ENCODE data around the gene B4GALNT3. TPM values are rescaled to one million over a fixed set of nuclear protein-coding genes. Genes with fewer than 3 reads are reported as not detected.
A peak's percentile ranks its signal among the peaks of the same experiment; 100 is the strongest.

The B4GALNT3 gene
- total RNA-seq (2014; rRNA removed; shearing (Covaris generic)) (15.8 and 31.3 TPM in 2 replicates), polyA plus RNA-seq (2016; fragmentation: Nextera tagmentation; extraction: Ambion mirVana) (2.8 and 3.1 TPM in 2 replicates)
- long read RNA-seq, partial matches to known transcripts: 0 of 2 reads
- long read RNA-seq, other reads (novel, unspliced or antisense): 2 of 2 reads

DNA sequence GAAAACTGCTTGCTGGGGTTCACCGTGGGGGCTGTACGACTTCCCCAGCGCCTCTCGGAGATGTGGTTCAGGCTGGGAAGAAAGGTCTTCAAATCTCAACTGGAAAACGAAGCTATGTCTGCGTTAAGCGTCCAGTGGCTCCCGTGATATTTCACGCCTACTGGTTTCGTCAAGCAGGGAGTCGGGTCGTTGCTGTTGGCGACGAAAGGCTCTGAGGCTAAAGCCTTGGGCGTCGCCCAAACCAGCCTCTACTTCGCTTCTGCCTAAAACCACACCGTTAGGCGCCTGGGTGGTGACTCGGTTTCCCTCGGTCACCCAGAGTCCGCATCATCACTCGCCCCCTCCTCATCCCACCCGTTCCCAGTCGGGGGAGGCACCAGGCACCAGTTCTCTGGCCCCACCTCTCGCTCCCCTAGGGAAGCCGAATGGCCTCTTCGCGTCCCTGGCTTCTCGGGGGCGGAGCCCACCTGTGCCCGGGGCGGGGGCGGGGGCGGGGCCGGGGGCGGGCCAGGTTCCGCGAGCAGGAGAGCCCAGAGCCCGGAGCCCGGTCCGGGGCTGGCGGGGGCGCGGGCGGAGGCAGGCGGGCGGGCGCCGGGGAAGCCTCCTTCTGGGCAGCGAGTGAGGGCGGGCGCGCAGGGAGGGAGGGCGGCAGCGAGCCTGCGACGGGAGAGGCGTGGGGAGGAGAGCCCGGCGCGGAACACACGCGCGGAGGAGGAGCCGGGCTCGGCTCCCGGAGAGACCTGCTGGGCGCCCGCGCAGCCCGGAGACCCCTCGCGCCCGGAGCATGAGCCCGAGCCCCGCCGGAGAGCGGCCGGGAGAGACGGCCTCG is at the start of gene B4GALNT3:
Gene B4GALNT3, plus strand, starts transcription at position 510 of the 829 bp plus-strand sequence. CDS start 438 bp downstream, outside the sequence.
- Histone ChIP-seq H3K27me3 (ENCODE audit: insufficient read depth) (peaks cover 48% of the 10 kb centered on the region), H3K4me1 (ENCODE audit: insufficient read depth) (0 out of 2 replicates have a peak, but pooled peaks cover 5% of the 10 kb centered on the region), H3K27ac (ENCODE audit: low read depth) (no peak within 1 kb of the TSS), H3K9me2 (ENCODE audit: insufficient read depth) (no peaks in the 10 kb centered on the region), H4K20me1 (replicated peaks; ENCODE audit: insufficient read depth) (peaks cover 24% of the 10 kb centered on the region), H3K79me2 (replicated peaks; ENCODE audit: insufficient read depth) (no peaks in the 10 kb centered on the region), H3K4me3 (peak within 1 kb of the TSS; percentile 68), H2AFZ (peak within 1 kb of the TSS; percentile 99), H3F3A (replicated peaks; ENCODE audit: low read depth) (peaks cover 7% of the 10 kb centered on the region; the same call in 1 of the 2 replicates), H3K36me3 (ENCODE audit: insufficient read depth) (no peaks in the 10 kb centered on the region), H3K4me2 (peak within 1 kb of the TSS; percentile 89)
- peak; percentile 81 for DNase-seq (ENCODE audit: low spot score)
- Mint-ChIP-seq H3K27ac (no peak within 1 kb of the TSS), H3K27me3 (ENCODE audit: insufficient read depth, low read depth, poor library complexity) (peaks cover 44% of the 10 kb centered on the region), H3K9me3 (no peaks in the 10 kb centered on the region; the same call in 2 of the 3 replicates), H3K4me3 (peak within 1 kb of the TSS; percentile 80), H3K4me1 (peaks cover 11% of the 10 kb centered on the region), H3K36me3 (ENCODE audit: low read depth) (no peaks in the 10 kb centered on the region; the same call in 1 of the 3 replicates)
- ATAC-seq: peak; percentile 80
- no peak for TF ChIP-seq ZNF331 (CRISPR knock-in tag; IDR thresholded peaks at IDR 0.05; ENCODE audit: low read depth)
- TF ChIP-seq POLR2AphosphoS5 (IDR thresholded peaks at IDR 0.05; ENCODE audit: low read depth): peak; percentile 44; the same call in 1 of the 2 replicates
- TF ChIP-seq EZH2phosphoT487 (IDR thresholded peaks at IDR 0.05; ENCODE audit: unreplicated experiment): no peak
- no peak for TF ChIP-seq STAT1 (IDR thresholded peaks at IDR 0.05; ENCODE audit: unreplicated experiment)
- no peak for TF ChIP-seq ZNF114 (CRISPR knock-in tag; IDR thresholded peaks at IDR 0.05)
- TF ChIP-seq CREB1 (CRISPR knock-in tag; IDR thresholded peaks at IDR 0.05; ENCODE audit: low read depth): peak; percentile 43

DNA sequence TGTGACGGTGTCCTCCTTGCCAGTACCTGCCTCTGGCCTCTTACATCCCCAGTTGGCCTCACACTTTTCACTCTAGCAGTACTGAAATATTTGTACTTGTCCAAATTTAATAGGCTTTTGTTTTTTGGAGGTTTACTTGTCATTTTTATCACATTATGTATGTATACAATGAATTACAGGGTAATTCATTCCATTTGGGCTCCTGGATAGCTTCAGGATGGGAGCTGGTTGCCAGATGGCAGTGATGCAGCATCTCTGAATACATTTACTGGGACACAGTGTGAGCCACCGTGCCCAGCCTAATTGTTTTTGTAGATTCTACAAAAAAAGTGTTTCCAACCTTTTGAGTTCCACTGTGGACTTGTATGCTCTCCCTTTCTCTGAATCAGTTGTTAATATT is 44.9 kb upstream of the B4GALNT3 start:
- Mint-ChIP-seq H3K4me3 (no peak overlapping the region), H3K27ac (no peak overlapping the region), H3K27me3 (ENCODE audit: insufficient read depth, low read depth, poor library complexity) (peaks cover 3% of the 10 kb centered on the region), H3K4me1 (no peaks in the 10 kb centered on the region), H3K9me3 (no peaks in the 10 kb centered on the region; the same call in 2 of the 3 replicates), H3K36me3 (ENCODE audit: low read depth) (peaks cover 74% of the 10 kb centered on the region)
- H3K4me3 ChIP-seq: no peak overlapping the region
- peaks cover 38% of the 10 kb centered on the region for H3K36me3 ChIP-seq (ENCODE audit: insufficient read depth)
- H3K79me2 ChIP-seq (replicated peaks; ENCODE audit: insufficient read depth): no peaks in the 10 kb centered on the region
- no peaks in the 10 kb centered on the region for H3K4me1 ChIP-seq (ENCODE audit: insufficient read depth)
- H3K27me3 ChIP-seq (ENCODE audit: insufficient read depth): no peaks in the 10 kb centered on the region
- H3K9me2 ChIP-seq (ENCODE audit: insufficient read depth): no peaks in the 10 kb centered on the region
- H4K20me1 ChIP-seq (replicated peaks; ENCODE audit: insufficient read depth): no peaks in the 10 kb centered on the region; the same call in 1 of the 2 replicates
- H3K27ac ChIP-seq (ENCODE audit: low read depth): no peak overlapping the region
- TF ChIP-seq EZH2phosphoT487 (IDR thresholded peaks at IDR 0.05; ENCODE audit: unreplicated experiment): peak; percentile 64
- TF ChIP-seq ZNF114 (CRISPR knock-in tag; IDR thresholded peaks at IDR 0.05): no peak
- no peak overlapping the region for H3K4me2 ChIP-seq
- DNase-seq (ENCODE audit: low spot score) (no peak), ATAC-seq (no peak)
- H2AFZ ChIP-seq: no peak overlapping the region
- H3F3A ChIP-seq (replicated peaks; ENCODE audit: low read depth): peaks cover 4% of the 10 kb centered on the region; the same call in 1 of the 2 replicates

- Histone ChIP-seq H3K4me1 (ENCODE audit: insufficient read depth) (no peaks in the 10 kb centered on the region), H3K4me2 (no peak overlapping the region), H2AFZ (no peak overlapping the region), H3F3A (replicated peaks; ENCODE audit: low read depth) (peaks cover 4% of the 10 kb centered on the region; the same call in 1 of the 2 replicates), H4K20me1 (replicated peaks; ENCODE audit: insufficient read depth) (no peaks in the 10 kb centered on the region; the same call in 1 of the 2 replicates), H3K9me2 (ENCODE audit: insufficient read depth) (no peaks in the 10 kb centered on the region), H3K79me2 (replicated peaks; ENCODE audit: insufficient read depth) (no peaks in the 10 kb centered on the region), H3K36me3 (ENCODE audit: insufficient read depth) (peaks cover 35% of the 10 kb centered on the region), H3K27me3 (ENCODE audit: insufficient read depth) (no peaks in the 10 kb centered on the region), H3K4me3 (no peak overlapping the region), H3K27ac (ENCODE audit: low read depth) (no peak overlapping the region)
- ATAC-seq (no peak), DNase-seq (ENCODE audit: low spot score) (no peak)
- Mint-ChIP-seq H3K4me3 (no peak overlapping the region), H3K4me1 (no peaks in the 10 kb centered on the region), H3K36me3 (ENCODE audit: low read depth) (peaks cover 60% of the 10 kb centered on the region), H3K27ac (no peak overlapping the region), H3K9me3 (no peaks in the 10 kb centered on the region; the same call in 2 of the 3 replicates), H3K27me3 (ENCODE audit: insufficient read depth, low read depth, poor library complexity) (no peaks in the 10 kb centered on the region)
- TF ChIP-seq ZNF331 (CRISPR knock-in tag; IDR thresholded peaks at IDR 0.05; ENCODE audit: low read depth) (no peak), EZH2 (IDR thresholded peaks at IDR 0.05; ENCODE audit: low read depth, unreplicated experiment) (no peak), JUNB (IDR thresholded peaks at IDR 0.05; ENCODE audit: unreplicated experiment) (no peak), ZNF114 (CRISPR knock-in tag; IDR thresholded peaks at IDR 0.05) (no peak), CTCF (conservative IDR thresholded peaks at IDR 0.05; ENCODE audit: low read depth in 2 of 2) (no peak), STAT1 (IDR thresholded peaks at IDR 0.05; ENCODE audit: unreplicated experiment) (no peak), CREB1 (CRISPR knock-in tag; IDR thresholded peaks at IDR 0.05; ENCODE audit: low read depth) (no peak)
- TF ChIP-seq, protein P1, sequence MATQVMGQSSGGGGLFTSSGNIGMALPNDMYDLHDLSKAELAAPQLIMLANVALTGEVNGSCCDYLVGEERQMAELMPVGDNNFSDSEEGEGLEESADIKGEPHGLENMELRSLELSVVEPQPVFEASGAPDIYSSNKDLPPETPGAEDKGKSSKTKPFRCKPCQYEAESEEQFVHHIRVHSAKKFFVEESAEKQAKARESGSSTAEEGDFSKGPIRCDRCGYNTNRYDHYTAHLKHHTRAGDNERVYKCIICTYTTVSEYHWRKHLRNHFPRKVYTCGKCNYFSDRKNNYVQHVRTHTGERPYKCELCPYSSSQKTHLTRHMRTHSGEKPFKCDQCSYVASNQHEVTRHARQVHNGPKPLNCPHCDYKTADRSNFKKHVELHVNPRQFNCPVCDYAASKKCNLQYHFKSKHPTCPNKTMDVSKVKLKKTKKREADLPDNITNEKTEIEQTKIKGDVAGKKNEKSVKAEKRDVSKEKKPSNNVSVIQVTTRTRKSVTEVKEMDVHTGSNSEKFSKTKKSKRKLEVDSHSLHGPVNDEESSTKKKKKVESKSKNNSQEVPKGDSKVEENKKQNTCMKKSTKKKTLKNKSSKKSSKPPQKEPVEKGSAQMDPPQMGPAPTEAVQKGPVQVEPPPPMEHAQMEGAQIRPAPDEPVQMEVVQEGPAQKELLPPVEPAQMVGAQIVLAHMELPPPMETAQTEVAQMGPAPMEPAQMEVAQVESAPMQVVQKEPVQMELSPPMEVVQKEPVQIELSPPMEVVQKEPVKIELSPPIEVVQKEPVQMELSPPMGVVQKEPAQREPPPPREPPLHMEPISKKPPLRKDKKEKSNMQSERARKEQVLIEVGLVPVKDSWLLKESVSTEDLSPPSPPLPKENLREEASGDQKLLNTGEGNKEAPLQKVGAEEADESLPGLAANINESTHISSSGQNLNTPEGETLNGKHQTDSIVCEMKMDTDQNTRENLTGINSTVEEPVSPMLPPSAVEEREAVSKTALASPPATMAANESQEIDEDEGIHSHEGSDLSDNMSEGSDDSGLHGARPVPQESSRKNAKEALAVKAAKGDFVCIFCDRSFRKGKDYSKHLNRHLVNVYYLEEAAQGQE (IDR thresholded peaks at IDR 0.05; ENCODE audit: unreplicated experiment): no peak
Observed at GRCh38 chr12:418432-418831, 41.3 kb upstream of the B4GALNT3 start.
